Liver (tissue), 9 donors: Measurements from ENCODE around the gene POLG. TPM values are rescaled to one million over a fixed set of nuclear protein-coding genes. Genes with fewer than 3 reads are reported as not detected.

Experiments
- DNase-seq: peaks from one replicate; pipeline ENCODE4 v3.0.0-alpha.2; 2017; ENCODE audit warnings: low spot score
- H3K27ac ChIP-seq, 2 donors: one replicate each; pipeline ENCODE4 v1.7.0; 2013; ENCODE audit warnings: inconsistent platforms in 2 of 2, low read length in 2 of 2, control low read depth in 1 of 2, low read depth in 1 of 2, mild to moderate bottlenecking in 1 of 2
- H3K27me3 ChIP-seq, 4 donors: one replicate each; pipeline versions ENCODE4 v1.6.1 to v1.7.0; 2013; ENCODE audit warnings: low read length in 3 of 4, inconsistent platforms in 1 of 4, mild to moderate bottlenecking in 1 of 4, moderate library complexity in 1 of 4; ENCODE audit not compliant: control insufficient read depth in 4 of 4, insufficient read depth in 4 of 4
- H3K36me3 ChIP-seq, 4 donors: one replicate each; pipeline versions ENCODE4 v1.6.1 to v1.7.0; 2013; ENCODE audit warnings: low read length in 3 of 4, mild to moderate bottlenecking in 3 of 4, low read depth in 1 of 4, moderate library complexity in 1 of 4; ENCODE audit not compliant: control insufficient read depth in 4 of 4, insufficient read depth in 3 of 4
- H3K4me1 ChIP-seq, 4 donors: one replicate each; pipeline versions ENCODE4 v1.6.1 to v1.7.0; 2013; ENCODE audit warnings: low read length in 3 of 4, mild to moderate bottlenecking in 3 of 4, moderate library complexity in 1 of 4; ENCODE audit not compliant: control insufficient read depth in 4 of 4, insufficient read depth in 4 of 4
- H3K4me3 ChIP-seq, 3 donors: one replicate each; pipeline versions ENCODE4 v1.6.1 to v1.7.0; 2013; ENCODE audit warnings: low read length in 3 of 3, control low read depth in 1 of 3, low read depth in 1 of 3, mild to moderate bottlenecking in 1 of 3
- H3K9ac ChIP-seq, 2 donors: one replicate each; pipeline ENCODE4 v1.7.0; 2013; ENCODE audit warnings: low read length in 2 of 2, mild to moderate bottlenecking in 2 of 2, moderate library complexity in 2 of 2, control low read depth in 1 of 2, low read depth in 1 of 2
- H3K9me3 ChIP-seq, 4 donors: one replicate each; pipeline versions ENCODE4 v1.6.1 to v1.7.0; 2013; ENCODE audit warnings: low read length in 3 of 4; ENCODE audit not compliant: control insufficient read depth in 4 of 4
- CTCF ChIP-seq: fragments of 150-350 bp; IDR thresholded peaks from 2 replicates; pipeline ENCODE4 v1.5.1; 2017; ENCODE audit warnings: improper control_type of control experiment, low read depth, low read length; ENCODE audit not compliant: missing input control
- GABPA ChIP-seq, 2 donors: IDR thresholded peaks in 1 of 2; conservative IDR thresholded peaks in 1 of 2; 2 replicates each; pipeline ENCODE4 v1.6.1; 2016; ENCODE audit warnings: antibody characterized with exemption in 2 of 2, mild to moderate bottlenecking in 1 of 2, moderate library complexity in 1 of 2
- HNF4A ChIP-seq, 2 donors: conservative IDR thresholded peaks; 2 replicates each; pipeline ENCODE4 v1.6.1; 2016; ENCODE audit warnings: antibody characterized with exemption in 2 of 2, mild to moderate bottlenecking in 2 of 2
- HNF4G ChIP-seq: IDR thresholded peaks from 2 replicates; pipeline ENCODE4 v1.6.1; 2016; ENCODE audit warnings: antibody characterized with exemption
- JUND ChIP-seq, 2 donors: IDR thresholded peaks; 2 replicates each; pipeline ENCODE4 v1.6.1; 2016; ENCODE audit warnings: antibody characterized with exemption in 2 of 2
- NR2F2 ChIP-seq: IDR thresholded peaks from 2 replicates; pipeline ENCODE4 v1.6.1; 2016; ENCODE audit warnings: antibody characterized with exemption
- RAD21 ChIP-seq, 2 donors: IDR thresholded peaks; 2 replicates each; pipeline ENCODE4 v1.6.1; 2016; ENCODE audit warnings: antibody characterized with exemption in 2 of 2, mild to moderate bottlenecking in 2 of 2
- SP1 ChIP-seq: IDR thresholded peaks from 2 replicates; pipeline ENCODE4 v1.6.1; 2018; ENCODE audit warnings: antibody characterized with exemption, mild to moderate bottlenecking
- TAF1 ChIP-seq: conservative IDR thresholded peaks from 2 replicates; pipeline ENCODE4 v1.6.1; 2016; ENCODE audit warnings: antibody characterized with exemption, mild to moderate bottlenecking
- YY1 ChIP-seq: IDR thresholded peaks from 2 replicates; pipeline ENCODE4 v1.6.1; 2016; ENCODE audit warnings: antibody characterized with exemption, mild to moderate bottlenecking
- WGBS: extraction: QIAGEN DNeasy Blood & Tissue Kit; methylation state at CpG from one replicate; pipeline ENCODE4 v1.1.7; 2013; 5-methylcytosine and 5-hydroxymethylcytosine counted together
- polyA plus RNA-seq, 2 donors: library from polyadenylated mRNA; stranded (reverse) in 1 of 2; unstranded in 1 of 2; fragments of 200-250 nt in 1 of 2; fragments of >200 nt in 1 of 2; fragmentation: Nextera tagmentation in 1 of 2; extraction: Ambion mirVana in 1 of 2; gene quantifications; one replicate each; pipeline versions ENCODE4 v1.2.1 to v1.2.3, GENCODE V29; 2013 to 2015
- total RNA-seq, 2 donors: library from RNA; depleted of rRNA; stranded (reverse); fragments of >200 nt; gene quantifications; one replicate each; pipeline ENCODE4 v1.2.3, GENCODE V29; 2014
- TF ChIP-seq, protein P1 (sequence below): IDR thresholded peaks from 2 replicates; pipeline ENCODE4 v1.6.1; 2016; ENCODE audit warnings: antibody characterized with exemption, mild to moderate bottlenecking
- TF ChIP-seq, protein P2 (sequence below): IDR thresholded peaks from 2 replicates; pipeline ENCODE4 v1.6.1; 2016; ENCODE audit warnings: antibody characterized with exemption
- TF ChIP-seq, protein P3 (sequence below): IDR thresholded peaks from 2 replicates; pipeline ENCODE4 v1.6.1; 2016; ENCODE audit warnings: antibody characterized with exemption
- donor health status: healthy.
- donor health status: healthy.
- donor health status: healthy.
- donor health status: healthy.
- donor health status: healthy.

The POLG gene
- total and polyA plus RNA-seq, 4 donors = 15.2 to 53.1 (median 31.4) TPM

DNA sequence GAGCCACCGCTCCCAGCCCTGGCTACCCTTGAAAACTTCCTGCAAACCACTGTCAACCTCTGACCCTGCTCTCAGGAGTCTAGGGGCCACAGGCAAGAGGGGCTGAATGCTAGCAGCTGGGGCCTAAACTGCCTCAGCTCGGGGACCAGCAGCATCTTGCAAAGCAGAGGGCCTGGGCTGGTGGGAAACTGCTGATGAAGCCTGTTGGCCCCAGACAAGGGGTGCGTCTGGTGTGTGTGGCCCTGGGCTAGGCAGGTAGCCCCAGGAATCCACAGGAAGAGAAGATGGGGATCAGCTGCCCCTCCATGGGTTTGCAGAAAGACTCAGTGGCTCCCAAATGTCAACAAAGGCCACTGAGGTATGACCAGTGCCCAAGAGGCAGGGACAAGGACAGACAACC lies 8.2 kb upstream of the POLG start:
- Histone ChIP-seq H3K4me3 (no peak overlapping the region), H3K36me3 (no peaks in the 10 kb centered on the region), H3K27me3 (no peaks in the 10 kb centered on the region), H3K4me1 (no peaks in the 10 kb centered on the region), H3K9ac (no peak overlapping the region), H3K27ac (no peak overlapping the region), H3K9me3 (no peaks in the 10 kb centered on the region)
- TF ChIP-seq TAF1 = no peak
- TF ChIP-seq, protein P1, sequence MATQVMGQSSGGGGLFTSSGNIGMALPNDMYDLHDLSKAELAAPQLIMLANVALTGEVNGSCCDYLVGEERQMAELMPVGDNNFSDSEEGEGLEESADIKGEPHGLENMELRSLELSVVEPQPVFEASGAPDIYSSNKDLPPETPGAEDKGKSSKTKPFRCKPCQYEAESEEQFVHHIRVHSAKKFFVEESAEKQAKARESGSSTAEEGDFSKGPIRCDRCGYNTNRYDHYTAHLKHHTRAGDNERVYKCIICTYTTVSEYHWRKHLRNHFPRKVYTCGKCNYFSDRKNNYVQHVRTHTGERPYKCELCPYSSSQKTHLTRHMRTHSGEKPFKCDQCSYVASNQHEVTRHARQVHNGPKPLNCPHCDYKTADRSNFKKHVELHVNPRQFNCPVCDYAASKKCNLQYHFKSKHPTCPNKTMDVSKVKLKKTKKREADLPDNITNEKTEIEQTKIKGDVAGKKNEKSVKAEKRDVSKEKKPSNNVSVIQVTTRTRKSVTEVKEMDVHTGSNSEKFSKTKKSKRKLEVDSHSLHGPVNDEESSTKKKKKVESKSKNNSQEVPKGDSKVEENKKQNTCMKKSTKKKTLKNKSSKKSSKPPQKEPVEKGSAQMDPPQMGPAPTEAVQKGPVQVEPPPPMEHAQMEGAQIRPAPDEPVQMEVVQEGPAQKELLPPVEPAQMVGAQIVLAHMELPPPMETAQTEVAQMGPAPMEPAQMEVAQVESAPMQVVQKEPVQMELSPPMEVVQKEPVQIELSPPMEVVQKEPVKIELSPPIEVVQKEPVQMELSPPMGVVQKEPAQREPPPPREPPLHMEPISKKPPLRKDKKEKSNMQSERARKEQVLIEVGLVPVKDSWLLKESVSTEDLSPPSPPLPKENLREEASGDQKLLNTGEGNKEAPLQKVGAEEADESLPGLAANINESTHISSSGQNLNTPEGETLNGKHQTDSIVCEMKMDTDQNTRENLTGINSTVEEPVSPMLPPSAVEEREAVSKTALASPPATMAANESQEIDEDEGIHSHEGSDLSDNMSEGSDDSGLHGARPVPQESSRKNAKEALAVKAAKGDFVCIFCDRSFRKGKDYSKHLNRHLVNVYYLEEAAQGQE = no peak
- TF ChIP-seq JUND (IDR thresholded peaks at IDR 0.05) = no peak
- no peak for TF ChIP-seq YY1
- WGBS = 91% methylated on average over 3 of the region's 3 CpGs
- no peak for DNase-seq

- no peak overlapping the region for H3K9ac ChIP-seq
- TF ChIP-seq CTCF (no peak), NR2F2 (no peak), TAF1 (no peak), RAD21 (IDR thresholded peaks at IDR 0.05) (no peak), SP1 (no peak), GABPA (IDR thresholded peaks at IDR 0.05 in 1 of 2, conservative IDR thresholded peaks at IDR 0.05 in 1 of 2) (no peak), HNF4A (conservative IDR thresholded peaks at IDR 0.05) (no peak), HNF4G (no peak), JUND (IDR thresholded peaks at IDR 0.05) (no peak), YY1 (no peak)
- TF ChIP-seq, protein P2, sequence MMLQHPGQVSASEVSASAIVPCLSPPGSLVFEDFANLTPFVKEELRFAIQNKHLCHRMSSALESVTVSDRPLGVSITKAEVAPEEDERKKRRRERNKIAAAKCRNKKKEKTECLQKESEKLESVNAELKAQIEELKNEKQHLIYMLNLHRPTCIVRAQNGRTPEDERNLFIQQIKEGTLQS = no peak
- TF ChIP-seq, protein P3, sequence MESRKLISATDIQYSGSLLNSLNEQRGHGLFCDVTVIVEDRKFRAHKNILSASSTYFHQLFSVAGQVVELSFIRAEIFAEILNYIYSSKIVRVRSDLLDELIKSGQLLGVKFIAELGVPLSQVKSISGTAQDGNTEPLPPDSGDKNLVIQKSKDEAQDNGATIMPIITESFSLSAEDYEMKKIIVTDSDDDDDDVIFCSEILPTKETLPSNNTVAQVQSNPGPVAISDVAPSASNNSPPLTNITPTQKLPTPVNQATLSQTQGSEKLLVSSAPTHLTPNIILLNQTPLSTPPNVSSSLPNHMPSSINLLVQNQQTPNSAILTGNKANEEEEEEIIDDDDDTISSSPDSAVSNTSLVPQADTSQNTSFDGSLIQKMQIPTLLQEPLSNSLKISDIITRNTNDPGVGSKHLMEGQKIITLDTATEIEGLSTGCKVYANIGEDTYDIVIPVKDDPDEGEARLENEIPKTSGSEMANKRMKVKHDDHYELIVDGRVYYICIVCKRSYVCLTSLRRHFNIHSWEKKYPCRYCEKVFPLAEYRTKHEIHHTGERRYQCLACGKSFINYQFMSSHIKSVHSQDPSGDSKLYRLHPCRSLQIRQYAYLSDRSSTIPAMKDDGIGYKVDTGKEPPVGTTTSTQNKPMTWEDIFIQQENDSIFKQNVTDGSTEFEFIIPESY = no peak
- no peak overlapping the region for H3K27ac ChIP-seq
- no peaks in the 10 kb centered on the region for H3K27me3 ChIP-seq
- no peak for DNase-seq
- no peaks in the 10 kb centered on the region for H3K4me1 ChIP-seq
- no peaks in the 10 kb centered on the region for H3K9me3 ChIP-seq
- no peaks in the 10 kb centered on the region for H3K36me3 ChIP-seq
- WGBS = 81% methylated on average over 8 of the region's 8 CpGs
- no peak overlapping the region for H3K4me3 ChIP-seq
These were observed 6.8 kb upstream of the POLG start for GRCh38 chr15:89341316-89342005.
